ENCODE data around the gene TNNC2.

The TNNC2 gene

DNA sequence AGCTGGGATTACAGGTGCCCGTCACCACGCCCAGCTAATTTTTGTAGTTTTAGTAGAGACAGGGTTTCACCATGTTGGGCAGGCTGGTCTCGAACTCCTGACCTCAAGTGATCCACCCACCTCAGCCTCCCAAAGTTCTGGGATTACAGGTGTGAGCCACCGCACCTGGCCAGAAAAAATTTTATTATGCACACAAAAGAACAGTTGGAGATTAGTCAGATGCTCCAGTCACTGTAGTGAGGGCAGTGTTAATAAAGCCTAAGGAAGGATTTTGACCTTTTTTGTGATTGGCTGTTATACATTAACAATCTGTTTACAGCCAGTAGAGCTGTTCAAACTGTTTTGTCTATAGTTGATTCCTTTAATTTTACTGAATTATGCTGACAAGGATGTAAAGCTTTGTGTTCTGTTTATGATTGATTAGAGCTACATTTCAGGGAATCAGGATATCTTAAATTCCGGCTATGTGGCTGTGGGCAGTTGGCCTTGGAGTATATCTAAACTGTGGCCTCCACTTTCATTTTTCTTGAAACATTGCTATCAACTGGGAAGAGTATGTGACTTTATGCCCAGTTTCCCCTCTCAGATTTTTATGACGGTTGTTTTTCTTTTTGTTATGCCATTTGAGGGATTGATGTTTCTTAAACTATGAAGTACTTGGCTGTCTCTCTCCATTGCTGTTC is 40.2 kb upstream of the TNNC2 start:
- Histone ChIP-seq H3K27me3 (ENCODE audit: insufficient read depth, low read length) (no peaks in the 10 kb centered on the region), H2AFZ (ENCODE audit: low read length) (no peak overlapping the region), H3K36me3 (ENCODE audit: insufficient read depth, low read length) (no peaks in the 10 kb centered on the region), H3K4me3 (ENCODE audit: low read depth, low read length, poor library complexity, severe bottlenecking) (no peak overlapping the region), H3K27ac (ENCODE audit: low read depth, low read length, poor library complexity, severe bottlenecking) (no peak overlapping the region), H3K4me1 (ENCODE audit: insufficient read depth, low read length, severe bottlenecking) (no peaks in the 10 kb centered on the region), H4K20me1 (ENCODE audit: insufficient read depth, low read length) (no peaks in the 10 kb centered on the region), H3K9me3 (ENCODE audit: low read length) (no peaks in the 10 kb centered on the region), H3K9me2 (ENCODE audit: low read depth, low read length) (no peaks in the 10 kb centered on the region), H3K9ac (ENCODE audit: low read length) (no peak overlapping the region), H3K4me2 (ENCODE audit: low read length) (no peak overlapping the region), H3F3A (ENCODE audit: insufficient read depth, low read length) (no peaks in the 10 kb centered on the region), H3K79me2 (ENCODE audit: insufficient read depth, low read length) (no peaks in the 10 kb centered on the region)
- TF ChIP-seq EZH2 (IDR thresholded peaks at IDR 0.05; ENCODE audit: borderline replicate concordance, low read length) = no peak
- TF ChIP-seq, protein P1, sequence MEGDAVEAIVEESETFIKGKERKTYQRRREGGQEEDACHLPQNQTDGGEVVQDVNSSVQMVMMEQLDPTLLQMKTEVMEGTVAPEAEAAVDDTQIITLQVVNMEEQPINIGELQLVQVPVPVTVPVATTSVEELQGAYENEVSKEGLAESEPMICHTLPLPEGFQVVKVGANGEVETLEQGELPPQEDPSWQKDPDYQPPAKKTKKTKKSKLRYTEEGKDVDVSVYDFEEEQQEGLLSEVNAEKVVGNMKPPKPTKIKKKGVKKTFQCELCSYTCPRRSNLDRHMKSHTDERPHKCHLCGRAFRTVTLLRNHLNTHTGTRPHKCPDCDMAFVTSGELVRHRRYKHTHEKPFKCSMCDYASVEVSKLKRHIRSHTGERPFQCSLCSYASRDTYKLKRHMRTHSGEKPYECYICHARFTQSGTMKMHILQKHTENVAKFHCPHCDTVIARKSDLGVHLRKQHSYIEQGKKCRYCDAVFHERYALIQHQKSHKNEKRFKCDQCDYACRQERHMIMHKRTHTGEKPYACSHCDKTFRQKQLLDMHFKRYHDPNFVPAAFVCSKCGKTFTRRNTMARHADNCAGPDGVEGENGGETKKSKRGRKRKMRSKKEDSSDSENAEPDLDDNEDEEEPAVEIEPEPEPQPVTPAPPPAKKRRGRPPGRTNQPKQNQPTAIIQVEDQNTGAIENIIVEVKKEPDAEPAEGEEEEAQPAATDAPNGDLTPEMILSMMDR (IDR thresholded peaks at IDR 0.05; ENCODE audit: low read length) = no peak

GRCh38 chr20:45866454-45866853 is 39.3 kb upstream of the TNNC2 start:
- Histone ChIP-seq H3K4me1 (ENCODE audit: insufficient read depth, low read length, severe bottlenecking) (peaks cover under 1% of the 10 kb centered on the region), H3K27me3 (ENCODE audit: insufficient read depth, low read length) (no peaks in the 10 kb centered on the region), H3K36me3 (ENCODE audit: insufficient read depth, low read length) (no peaks in the 10 kb centered on the region), H3K4me2 (ENCODE audit: low read length) (no peak overlapping the region), H2AFZ (ENCODE audit: low read length) (no peak overlapping the region), H4K20me1 (ENCODE audit: insufficient read depth, low read length) (no peaks in the 10 kb centered on the region), H3K9me2 (ENCODE audit: low read depth, low read length) (no peaks in the 10 kb centered on the region), H3K9me3 (ENCODE audit: low read length) (no peaks in the 10 kb centered on the region), H3K4me3 (ENCODE audit: low read depth, low read length, poor library complexity, severe bottlenecking) (no peak overlapping the region), H3K9ac (ENCODE audit: low read length) (no peak overlapping the region), H3K27ac (ENCODE audit: low read depth, low read length, poor library complexity, severe bottlenecking) (no peak overlapping the region), H3K79me2 (ENCODE audit: insufficient read depth, low read length) (no peaks in the 10 kb centered on the region), H3F3A (ENCODE audit: insufficient read depth, low read length) (no peaks in the 10 kb centered on the region)
- TF ChIP-seq, protein P1 (IDR thresholded peaks at IDR 0.05; ENCODE audit: low read length) = no peak
- no peak for TF ChIP-seq EZH2 (IDR thresholded peaks at IDR 0.05; ENCODE audit: borderline replicate concordance, low read length)

DNA sequence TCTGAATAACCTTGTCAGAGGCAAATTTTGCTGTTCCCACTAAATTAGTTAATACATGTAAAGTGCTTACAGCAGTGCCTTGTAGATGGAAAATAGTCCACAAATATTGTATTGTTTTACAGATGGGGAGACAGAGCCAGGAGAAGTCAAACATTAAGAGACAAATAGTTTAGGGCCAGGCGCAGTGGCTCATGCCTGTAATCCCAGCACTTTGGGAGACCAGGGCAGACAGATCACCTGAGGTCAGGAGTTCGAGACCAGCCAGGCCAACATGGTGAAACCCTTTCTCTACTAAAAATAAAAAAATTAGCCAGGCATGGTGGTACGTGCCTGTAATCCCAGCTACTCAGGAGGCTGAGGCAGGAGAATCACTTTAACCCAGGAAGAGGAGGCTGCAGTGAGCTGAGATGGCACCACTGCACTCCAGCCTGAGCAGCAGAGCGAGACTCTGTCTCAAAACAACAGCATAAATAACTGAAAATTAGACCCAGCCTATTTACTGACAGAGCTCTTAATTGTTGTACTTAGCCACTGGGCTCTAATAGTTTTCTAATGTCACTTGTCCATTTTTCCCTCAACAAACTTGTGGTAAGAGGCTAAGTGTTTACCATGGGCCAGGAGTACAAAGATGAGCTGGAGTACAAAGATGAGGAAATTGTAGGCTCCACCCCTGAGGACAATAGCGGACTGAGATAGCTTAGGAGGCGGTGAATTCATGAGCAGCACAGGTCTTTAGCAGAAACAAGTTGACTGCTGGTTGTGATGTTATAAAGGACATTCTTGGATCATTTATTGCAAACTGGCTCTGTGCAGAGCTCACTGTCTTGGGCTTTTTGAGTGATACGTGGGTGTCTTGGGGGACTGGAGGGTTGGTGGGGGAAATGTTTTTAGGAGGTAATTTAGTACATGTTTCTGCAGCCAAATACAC is 36.7 kb upstream of the TNNC2 start:
- Histone ChIP-seq H3K27me3 (ENCODE audit: insufficient read depth, low read length) (no peaks in the 10 kb centered on the region), H4K20me1 (ENCODE audit: insufficient read depth, low read length) (no peaks in the 10 kb centered on the region), H3K4me1 (ENCODE audit: insufficient read depth, low read length, severe bottlenecking) (peaks cover 21% of the 10 kb centered on the region), H3K4me2 (ENCODE audit: low read length) (no peak overlapping the region), H2AFZ (ENCODE audit: low read length) (no peak overlapping the region), H3K4me3 (ENCODE audit: low read depth, low read length, poor library complexity, severe bottlenecking) (no peak overlapping the region), H3K79me2 (ENCODE audit: insufficient read depth, low read length) (no peaks in the 10 kb centered on the region), H3F3A (ENCODE audit: insufficient read depth, low read length) (no peaks in the 10 kb centered on the region), H3K9me2 (ENCODE audit: low read depth, low read length) (no peaks in the 10 kb centered on the region), H3K27ac (ENCODE audit: low read depth, low read length, poor library complexity, severe bottlenecking) (no peak overlapping the region), H3K9me3 (ENCODE audit: low read length) (no peaks in the 10 kb centered on the region), H3K9ac (ENCODE audit: low read length) (no peak overlapping the region), H3K36me3 (ENCODE audit: insufficient read depth, low read length) (no peaks in the 10 kb centered on the region)
- no peak for TF ChIP-seq EZH2 (IDR thresholded peaks at IDR 0.05; ENCODE audit: borderline replicate concordance, low read length)
- TF ChIP-seq, protein P1 (IDR thresholded peaks at IDR 0.05; ENCODE audit: low read length) = no peak
